Muscle of leg (tissue), 11 donors: ENCODE results near the gene KIAA0930. TPM values are rescaled to one million over a fixed set of nuclear protein-coding genes. Genes with fewer than 3 reads are reported as not detected.

Source experiments
- DNase-seq: peaks from one replicate; pipeline ENCODE4 v3.0.0; 2013
- H3K27ac ChIP-seq: one replicate; pipeline ENCODE4 v1.5.1; 2013; ENCODE audit warnings: mild to moderate bottlenecking, low read length, control low read depth
- H3K27me3 ChIP-seq: one replicate; pipeline ENCODE4 v1.6.1; 2013; ENCODE audit warnings: low read length; ENCODE audit not compliant: control insufficient read depth, insufficient read depth
- H3K36me3 ChIP-seq: one replicate; pipeline ENCODE4 v1.6.1; 2013; ENCODE audit warnings: low read length; ENCODE audit not compliant: control insufficient read depth, insufficient read depth
- H3K4me1 ChIP-seq: one replicate; pipeline ENCODE4 v1.6.1; 2013; ENCODE audit warnings: low read length; ENCODE audit not compliant: control insufficient read depth, insufficient read depth
- H3K4me3 ChIP-seq: one replicate; pipeline ENCODE4 v1.5.1; 2013; ENCODE audit warnings: low read length, control low read depth
- H3K9me3 ChIP-seq: replicated peaks from 2 replicates; pipeline ENCODE4 v1.6.1; 2013; ENCODE audit warnings: low read depth, low read length; ENCODE audit not compliant: control insufficient read depth
- WGBS: methylation state at CpG from one replicate; pipeline ENCODE4 v1.1.5; 2013; ENCODE audit warnings: missing lambda C conversion rate; ENCODE audit not compliant: insufficient coverage; 5-methylcytosine and 5-hydroxymethylcytosine counted together
- polyA plus RNA-seq, 8 donors: library from polyadenylated mRNA; unstranded; fragments of 120-200 nt; gene quantifications; one replicate each; pipeline versions ENCODE4 v1.2.1 to v1.2.3, GENCODE V29; 2013; ENCODE audit warnings: inconsistent platforms in 1 of 8, low replicate concordance in 1 of 8; ENCODE audit not compliant: insufficient read length in 8 of 8, insufficient read depth in 1 of 8
- total RNA-seq: library from RNA; stranded (reverse); fragments of 120-200 nt; gene quantifications from one replicate; pipeline ENCODE4 v1.2.4, GENCODE V29; 2013

The KIAA0930 gene
- total and polyA plus RNA-seq, 9 donors: 11.7 to 23.4 (median 15.4) TPM

GRCh38 chr22:45276507-45277105 lies 35.9 kb upstream of the KIAA0930 start:
- H3K4me3 ChIP-seq: no peak overlapping the region
- H3K36me3 ChIP-seq: no peaks in the 10 kb centered on the region
- WGBS: 92% methylated on average over 7 of the region's 12 CpGs
- no peaks in the 10 kb centered on the region for H3K9me3 ChIP-seq
- H3K27ac ChIP-seq: no peak overlapping the region
- H3K4me1 ChIP-seq: peaks cover 28% of the 10 kb centered on the region
- no peaks in the 10 kb centered on the region for H3K27me3 ChIP-seq
- DNase-seq: no peak

GRCh38 chr22:45273452-45274075 lies 32.9 kb upstream of the KIAA0930 start:
- H3K27ac ChIP-seq: no peak overlapping the region
- peaks cover 14% of the 10 kb centered on the region for H3K27me3 ChIP-seq
- WGBS: 63% methylated on average over 13 of the region's 15 CpGs

GRCh38 chr22:45272498-45272897 lies 31.8 kb upstream of the KIAA0930 start:
- H3K36me3 ChIP-seq: no peaks in the 10 kb centered on the region
- 94% methylated on average over 5 of the region's 7 CpGs for WGBS
- peaks cover 45% of the 10 kb centered on the region for H3K4me1 ChIP-seq
- no peaks in the 10 kb centered on the region for H3K9me3 ChIP-seq
- H3K4me3 ChIP-seq: no peak overlapping the region
- H3K27me3 ChIP-seq: peaks cover 19% of the 10 kb centered on the region
- peak overlapping the region; percentile 82 for H3K27ac ChIP-seq
- no peak for DNase-seq

More at GRCh38 chr22:45273452-45274075, 32.9 kb upstream of the KIAA0930 start:
- no peaks in the 10 kb centered on the region for H3K36me3 ChIP-seq
- H3K4me3 ChIP-seq: no peak overlapping the region
- DNase-seq: no peak
- no peaks in the 10 kb centered on the region for H3K9me3 ChIP-seq
- H3K4me1 ChIP-seq: peaks cover 42% of the 10 kb centered on the region

GRCh38 chr22:45271667-45272201 lies 31.0 kb upstream of the KIAA0930 start:
- Histone ChIP-seq H3K4me1 (peaks cover 45% of the 10 kb centered on the region), H3K9me3 (no peaks in the 10 kb centered on the region), H3K36me3 (no peaks in the 10 kb centered on the region), H3K4me3 (no peak overlapping the region), H3K27me3 (peaks cover 19% of the 10 kb centered on the region), H3K27ac (peak overlapping the region; percentile 82)
- WGBS: 21% methylated on average over 10 of the region's 13 CpGs
- peak; percentile 96 for DNase-seq

- H3K36me3 ChIP-seq: no peaks in the 10 kb centered on the region
- no peak overlapping the region for H3K27ac ChIP-seq
- H3K4me1 ChIP-seq: peaks cover 45% of the 10 kb centered on the region
- peaks cover 19% of the 10 kb centered on the region for H3K27me3 ChIP-seq
- WGBS: 65% methylated on average over 10 of the region's 16 CpGs
- no peak overlapping the region for H3K4me3 ChIP-seq
- no peaks in the 10 kb centered on the region for H3K9me3 ChIP-seq
- no peak for DNase-seq
Measured at GRCh38 chr22:45270095-45271020, 29.7 kb upstream of the KIAA0930 start.

GRCh38 chr22:45268958-45269844 lies 28.5 kb upstream of the KIAA0930 start:
- peaks cover 19% of the 10 kb centered on the region for H3K27me3 ChIP-seq
- H3K9me3 ChIP-seq: no peaks in the 10 kb centered on the region
- DNase-seq: peak; percentile 91
- WGBS: 3% methylated on average over 32 of the region's 60 CpGs
- peak overlapping the region; percentile 18 for H3K27ac ChIP-seq
- peaks cover 46% of the 10 kb centered on the region for H3K4me1 ChIP-seq
- peak overlapping the region; percentile 48 for H3K4me3 ChIP-seq
- no peaks in the 10 kb centered on the region for H3K36me3 ChIP-seq

- H3K4me1 ChIP-seq: peaks cover 48% of the 10 kb centered on the region
- DNase-seq: peak; percentile 70
- H3K27me3 ChIP-seq: peaks cover 19% of the 10 kb centered on the region
- peak overlapping the region; percentile 48 for H3K4me3 ChIP-seq
- H3K36me3 ChIP-seq: no peaks in the 10 kb centered on the region
- H3K9me3 ChIP-seq: no peaks in the 10 kb centered on the region
- 0% methylated on average over 17 of the region's 47 CpGs for WGBS
- peak overlapping the region; percentile 18 for H3K27ac ChIP-seq
Measured at GRCh38 chr22:45268167-45268957, 27.7 kb upstream of the KIAA0930 start.

- DNase-seq: no peak
- 74% methylated on average over 3 of the region's 7 CpGs for WGBS
- no peaks in the 10 kb centered on the region for H3K36me3 ChIP-seq
- no peaks in the 10 kb centered on the region for H3K9me3 ChIP-seq
- H3K27ac ChIP-seq: no peak overlapping the region
- peaks cover 18% of the 10 kb centered on the region for H3K27me3 ChIP-seq
- no peak overlapping the region for H3K4me3 ChIP-seq
- peaks cover 48% of the 10 kb centered on the region for H3K4me1 ChIP-seq
Measured at GRCh38 chr22:45265535-45265934, 24.8 kb upstream of the KIAA0930 start.
